ENCODE data around the gene CDH15.

CDH15 gene

DNA sequence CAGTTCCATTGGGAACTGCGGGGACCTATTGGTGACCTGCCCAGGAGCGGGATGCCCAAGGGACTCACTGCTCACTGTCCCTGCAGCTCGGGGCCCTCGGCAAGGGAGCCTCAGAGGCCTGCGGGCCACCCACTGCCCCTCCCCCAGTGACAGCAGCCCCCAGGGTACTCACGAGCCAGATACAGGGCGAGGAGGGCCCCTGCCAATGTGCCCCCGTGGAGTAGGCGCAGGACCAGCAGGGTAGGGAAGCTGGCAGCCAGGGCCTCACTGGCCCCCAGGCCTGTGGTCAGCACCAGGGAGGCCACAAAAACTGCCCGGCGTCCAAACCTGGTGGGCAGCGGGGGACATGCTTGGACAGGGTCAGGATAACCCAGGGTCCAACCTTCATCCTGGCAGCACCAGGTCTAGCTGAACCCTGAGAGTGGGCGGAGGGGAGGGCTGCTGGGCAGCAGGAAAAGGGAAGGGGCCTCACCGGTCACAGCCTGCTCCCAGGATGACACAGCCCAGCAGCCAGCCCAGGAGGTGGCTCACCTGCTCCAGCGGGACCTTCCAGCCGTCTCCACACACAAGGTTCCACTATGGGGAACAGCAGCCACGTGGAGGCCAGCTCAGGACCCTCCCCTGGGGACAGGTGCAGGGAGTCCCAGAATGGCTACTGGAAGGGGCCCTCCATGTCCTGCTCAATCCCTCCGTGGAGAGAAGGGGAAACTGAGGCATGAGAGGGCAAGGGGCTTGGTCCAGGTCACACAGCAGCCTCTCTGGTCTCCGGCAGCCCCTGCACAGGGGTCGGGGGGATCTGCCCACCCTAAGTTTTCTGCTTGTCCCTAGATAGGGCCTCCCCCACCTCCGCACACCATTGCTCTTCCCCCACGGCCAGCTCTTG lies 27.9 kb downstream of the CDH15 start:
- no peak for DNase-seq (ENCODE audit: low read depth)

DNA sequence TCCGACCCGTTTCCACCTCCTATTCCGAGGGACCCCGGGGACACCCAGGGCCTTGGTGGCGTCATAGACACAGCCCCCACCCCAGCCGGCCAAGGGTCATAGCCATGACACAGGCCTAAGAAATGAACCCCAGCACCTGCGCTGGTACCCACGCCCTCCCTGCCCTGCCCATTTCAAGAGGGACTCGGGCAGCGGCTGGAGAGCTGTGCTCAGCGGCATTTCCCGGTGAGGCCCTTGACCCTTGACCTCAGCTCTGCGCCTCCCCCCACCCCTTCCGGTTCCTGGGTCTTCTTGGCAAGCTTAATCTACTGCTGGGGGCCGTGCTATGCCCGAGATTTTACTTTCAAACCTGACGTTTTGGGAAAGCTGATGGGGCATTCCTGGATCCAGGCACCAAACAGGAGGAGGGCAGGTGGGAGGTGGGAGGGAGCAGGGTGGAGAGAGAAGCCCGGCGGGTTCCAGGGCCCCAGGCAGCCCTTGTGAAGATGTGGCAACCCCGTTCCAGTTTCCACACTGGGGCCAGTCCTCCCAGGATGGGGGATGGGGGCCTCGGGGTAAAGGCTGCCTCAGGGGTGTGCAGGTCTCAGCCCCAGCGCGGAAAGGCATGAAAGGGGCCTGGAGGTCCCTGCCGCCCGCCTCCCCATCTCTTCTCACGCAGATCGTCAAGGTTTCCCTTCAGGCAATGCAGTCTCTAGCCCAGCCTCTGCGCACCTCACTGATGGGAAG lies 28.7 kb downstream of the CDH15 start, which contains the start of gene SLC22A31:
TSS of gene SLC22A31 (minus strand) at position 414 of the 726 bp plus-strand sequence. CDS start at position 378, 36 bp downstream.
- peak; percentile 8 for DNase-seq (ENCODE audit: low read depth)

DNA sequence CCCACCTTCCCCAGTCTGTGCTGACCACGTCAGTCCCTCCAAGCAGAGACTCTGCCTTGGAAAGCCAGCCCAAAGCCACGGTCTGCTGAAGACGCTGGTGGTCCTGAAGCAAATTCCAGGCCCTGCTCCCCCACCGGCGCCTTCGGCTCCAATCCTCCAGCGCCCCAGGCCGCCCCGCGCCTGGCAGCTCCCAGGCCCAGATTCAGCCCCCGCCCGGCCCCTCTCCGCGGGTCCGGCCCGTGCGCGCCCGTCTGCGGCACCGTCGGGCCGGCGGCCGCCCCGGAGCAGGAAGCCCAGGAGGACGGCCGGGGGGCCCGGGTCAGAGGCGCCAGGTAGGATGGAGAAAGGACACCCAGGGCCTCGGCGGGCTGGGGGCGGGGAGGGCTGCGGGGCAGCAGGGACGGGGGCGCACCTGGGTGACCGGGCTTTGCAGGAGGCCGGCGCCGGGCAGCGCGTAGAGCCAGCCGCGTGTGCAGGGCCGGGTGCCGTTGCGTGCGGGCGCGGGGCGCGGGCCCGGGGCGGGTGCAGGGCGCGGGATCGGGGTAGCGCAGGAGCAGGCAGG lies 29.4 kb downstream of the CDH15 start:
- DNase-seq (ENCODE audit: low read depth): no peak

DNA sequence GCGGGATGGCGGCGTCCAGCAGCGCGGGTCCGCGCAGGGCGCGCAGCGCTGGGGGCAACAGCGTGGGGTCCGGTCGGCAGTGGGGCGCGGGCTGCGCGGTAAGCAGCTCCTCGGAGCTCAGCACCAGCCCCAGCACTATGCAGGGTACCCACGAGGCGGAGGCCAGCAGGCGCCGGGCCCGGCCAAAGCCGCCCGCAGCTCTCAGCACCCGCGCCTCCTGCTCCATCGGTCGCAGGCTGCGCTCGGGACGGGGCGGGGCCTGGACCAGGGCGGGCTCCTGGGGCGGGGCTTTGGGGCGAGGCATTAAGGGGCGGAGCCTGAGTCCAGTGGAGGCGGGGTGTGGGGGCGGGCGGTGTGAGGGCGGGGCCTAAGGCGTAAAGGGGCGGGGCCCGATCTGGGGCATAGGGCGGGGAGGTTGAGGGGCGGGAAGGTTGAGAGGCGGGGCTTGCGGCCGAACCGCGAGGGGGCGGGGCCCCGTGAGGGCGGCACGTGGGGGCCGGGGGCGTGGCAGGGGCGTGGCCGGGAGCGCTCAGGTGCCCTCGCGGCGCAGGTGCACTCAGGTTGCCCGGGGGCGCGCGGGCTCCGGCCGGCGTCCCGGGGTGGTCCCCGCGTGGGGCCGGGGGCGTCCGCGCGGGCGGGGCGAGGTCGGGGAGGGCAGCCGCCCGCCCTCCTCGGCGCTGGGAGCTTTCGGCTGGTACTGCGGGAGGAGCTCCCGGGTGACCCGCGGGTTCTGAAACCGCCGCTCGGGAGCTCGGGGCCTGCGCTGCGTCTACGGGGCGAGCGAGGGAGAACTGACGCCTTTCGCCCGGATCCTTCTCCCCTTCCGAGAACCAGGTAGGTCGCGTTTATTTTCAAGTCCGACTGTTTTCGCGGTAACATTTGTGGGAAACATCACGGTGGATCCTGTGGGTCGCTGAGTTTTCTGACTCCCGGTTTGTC lies 30.2 kb downstream of the CDH15 start:
- peak; percentile 56 for DNase-seq (ENCODE audit: low read depth)

DNA sequence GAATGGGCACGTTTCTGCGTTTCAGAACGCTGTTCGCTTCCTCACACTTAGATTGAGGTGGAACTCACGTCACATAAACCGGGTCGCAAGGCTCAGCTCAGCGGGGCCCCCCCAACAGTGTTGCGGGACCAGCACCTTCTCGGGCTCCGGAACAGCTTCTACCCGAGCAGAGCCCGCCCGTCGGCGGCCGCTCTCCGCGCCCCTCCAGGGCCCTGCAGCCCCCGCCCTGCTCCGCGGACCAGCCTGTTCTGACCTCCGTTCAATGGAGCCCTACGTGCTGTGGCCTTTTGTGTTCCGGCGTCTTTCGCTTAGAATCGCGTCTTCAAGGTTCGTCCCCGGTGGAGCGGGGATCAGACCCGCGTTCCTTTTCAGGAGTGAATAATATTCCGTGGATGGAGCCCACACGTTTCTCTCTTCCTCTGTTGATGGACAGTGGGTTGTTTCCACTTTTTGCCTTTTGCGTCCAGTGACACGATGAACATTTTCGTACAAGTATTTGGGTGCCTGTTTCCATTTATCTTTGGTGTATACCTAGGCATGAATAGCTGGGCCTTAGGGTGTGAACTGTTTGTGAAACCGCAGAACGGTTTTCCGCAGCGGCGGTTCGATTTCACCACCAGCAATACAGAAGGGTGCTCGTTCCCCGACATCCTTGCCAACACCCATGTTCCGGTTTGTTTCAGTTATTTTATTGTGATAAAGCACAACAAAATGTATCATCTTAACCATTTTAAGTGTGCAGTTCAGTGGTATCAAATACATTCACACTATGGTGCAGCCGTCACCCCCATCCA lies 31.1 kb downstream of the CDH15 start:
- no peak for DNase-seq (ENCODE audit: low read depth)

DNA sequence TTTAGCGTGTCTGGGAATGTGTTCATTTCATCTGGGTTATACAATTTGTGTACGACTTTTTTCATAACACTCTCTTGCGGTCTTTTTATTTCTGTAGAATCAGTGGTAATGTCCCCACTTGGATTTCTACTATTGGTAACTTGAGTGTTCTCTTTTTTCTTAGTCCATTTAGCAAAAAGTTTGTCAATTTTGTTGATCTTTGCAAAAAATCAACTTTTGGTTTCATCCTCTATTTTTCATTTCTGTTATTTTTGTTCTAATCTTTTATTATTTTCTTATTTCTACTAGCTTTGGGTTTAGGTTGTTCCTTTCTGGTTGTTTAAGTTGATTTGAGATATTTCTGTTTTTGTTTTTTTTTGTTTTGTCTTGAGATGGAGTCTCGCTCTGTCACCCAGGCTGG lies 36.4 kb downstream of the CDH15 start:
- no peak for DNase-seq (ENCODE audit: low read depth)

DNA sequence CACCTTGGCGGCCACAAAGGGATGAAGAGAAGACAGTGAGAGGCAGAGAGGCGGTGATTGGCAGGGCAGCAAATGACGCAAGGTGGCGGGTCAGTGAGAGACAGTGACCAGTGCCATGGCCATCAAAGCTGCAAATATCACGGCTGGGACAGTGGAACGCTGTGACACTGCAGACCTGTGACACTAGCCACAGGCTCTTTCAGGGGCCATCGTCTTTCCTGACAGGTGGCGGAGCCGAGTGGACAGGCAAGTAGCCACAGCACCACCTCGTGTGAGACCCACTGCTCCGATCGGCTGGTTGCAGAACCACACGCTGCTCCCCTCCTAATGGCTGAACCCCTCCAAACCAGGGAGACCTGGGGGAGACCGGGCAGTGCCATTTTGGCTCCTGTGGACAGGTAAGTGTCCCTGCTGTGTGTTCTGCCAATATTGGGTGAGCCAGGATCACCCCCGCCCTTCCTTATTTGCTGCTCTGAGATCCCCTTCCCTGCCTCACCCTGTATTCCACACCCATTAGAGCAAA lies 38.0 kb downstream of the CDH15 start:
- DNase-seq (ENCODE audit: low read depth): no peak

DNA sequence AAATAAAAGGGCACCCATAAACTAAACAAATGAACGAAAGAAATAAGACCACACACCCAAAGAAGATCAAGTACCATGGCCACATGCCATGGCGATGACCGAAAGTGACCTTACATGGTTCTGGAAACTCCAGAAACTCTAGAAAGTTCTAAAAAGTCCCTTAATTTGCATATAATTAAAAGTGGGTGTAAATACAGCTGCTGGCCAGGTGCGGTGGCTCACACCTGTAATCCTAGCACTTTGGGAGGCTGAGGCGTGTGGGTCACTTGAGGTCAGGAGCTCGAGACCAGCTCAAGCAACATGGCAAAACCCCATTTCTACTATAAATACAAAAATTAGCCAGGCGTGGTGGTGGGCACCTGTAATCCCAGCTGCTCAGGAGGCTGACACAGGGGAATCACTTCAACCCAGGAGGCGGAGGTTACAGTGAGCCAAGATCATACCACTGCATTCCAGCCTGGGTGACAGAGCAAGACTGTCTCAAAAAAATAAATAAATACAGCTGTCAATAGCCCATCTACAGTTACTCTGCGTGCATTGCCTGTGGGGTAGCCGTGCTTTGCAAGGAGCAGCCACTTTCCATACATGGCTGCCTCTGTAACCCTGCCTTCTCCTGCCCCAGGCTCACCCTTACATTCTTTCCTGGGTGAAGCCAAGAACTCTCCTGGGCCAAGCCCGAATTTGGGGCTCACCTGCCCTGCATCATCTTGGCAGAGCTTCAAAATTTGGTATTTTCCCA lies 38.8 kb downstream of the CDH15 start:
- DNase-seq (ENCODE audit: low read depth): no peak

DNA sequence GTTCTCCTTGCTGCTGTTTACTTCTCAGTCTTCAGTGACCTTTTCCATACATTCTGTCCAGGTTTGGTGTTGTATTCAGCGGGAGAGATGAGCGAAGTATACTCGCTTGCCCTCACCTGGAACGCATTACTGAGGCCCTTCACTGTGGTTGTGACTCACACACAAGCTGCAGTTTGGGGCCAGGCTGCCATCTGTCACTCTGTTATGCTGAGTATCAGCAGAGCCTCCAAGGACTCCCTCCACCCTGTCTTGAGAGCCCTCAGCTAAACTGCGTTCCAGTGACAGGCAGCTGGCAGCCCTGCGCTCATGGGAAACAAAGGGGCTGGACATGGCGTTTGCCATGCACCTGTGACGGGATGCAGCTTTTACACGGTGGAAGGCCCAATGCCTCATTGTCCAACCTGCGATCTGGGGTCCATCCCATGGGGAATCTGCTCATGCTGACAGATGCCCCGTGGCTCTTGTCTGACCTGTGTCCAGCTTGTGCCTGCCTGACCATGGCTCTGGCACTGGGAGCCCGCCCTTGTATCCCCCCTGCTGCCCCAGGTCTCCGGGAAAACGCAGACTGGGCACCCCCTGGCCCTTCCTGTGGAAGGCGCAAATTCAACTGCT lies 39.5 kb downstream of the CDH15 start:
- peak; percentile 30 for DNase-seq (ENCODE audit: low read depth)

DNA sequence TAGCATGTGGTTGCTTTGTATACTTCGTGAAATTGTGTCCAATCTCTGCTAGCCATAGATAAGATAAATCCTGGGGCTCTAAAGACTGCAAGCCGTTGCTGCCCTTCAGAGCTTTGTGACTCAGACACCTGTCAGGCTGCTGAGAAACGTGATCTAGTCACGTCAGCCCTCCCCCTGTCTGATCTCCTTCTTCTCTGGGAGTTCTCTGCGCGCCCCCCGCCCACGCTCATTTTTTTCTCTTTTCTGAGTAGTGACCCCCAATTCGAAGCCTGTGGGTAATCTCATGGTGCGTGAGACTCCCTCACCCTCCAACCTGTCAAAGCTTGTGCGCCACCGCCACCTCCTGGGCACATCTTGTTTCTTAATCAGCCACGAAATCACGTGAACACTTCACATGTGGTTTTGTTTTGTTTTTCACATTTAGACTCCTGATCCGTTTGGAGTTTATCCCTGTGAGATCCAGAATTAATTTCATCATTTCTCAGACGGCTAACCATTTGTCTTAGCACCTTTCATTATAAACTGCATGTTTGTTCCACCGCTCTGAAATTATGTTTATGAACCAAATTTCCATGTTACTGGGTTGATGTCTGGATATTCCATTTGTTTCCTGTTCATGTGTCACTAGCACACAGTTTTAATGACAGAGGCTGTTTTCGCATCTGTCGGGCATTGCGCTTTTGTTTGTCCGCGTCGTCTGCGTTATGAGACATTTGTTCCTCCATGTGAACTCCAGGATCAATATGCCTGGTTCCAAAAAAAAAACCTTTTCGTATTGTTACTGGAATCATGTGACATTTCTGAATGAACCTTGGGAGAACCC lies 45.0 kb downstream of the CDH15 start:
- peak; percentile 85 for DNase-seq (ENCODE audit: low read depth)

DNA sequence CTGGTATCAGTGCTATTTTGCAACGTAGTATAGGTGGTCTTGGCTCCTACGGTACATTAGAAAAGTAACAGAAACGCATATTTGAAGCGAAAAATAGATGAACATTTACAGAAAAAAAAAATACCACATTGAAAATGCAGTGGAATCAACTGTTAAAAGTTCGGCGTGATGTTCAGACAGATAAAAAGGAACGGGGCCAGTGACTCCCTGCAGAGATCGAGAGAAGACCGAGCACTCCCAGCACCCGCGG lies 45.5 kb downstream of the CDH15 start:
- DNase-seq (ENCODE audit: low read depth): no peak

DNA sequence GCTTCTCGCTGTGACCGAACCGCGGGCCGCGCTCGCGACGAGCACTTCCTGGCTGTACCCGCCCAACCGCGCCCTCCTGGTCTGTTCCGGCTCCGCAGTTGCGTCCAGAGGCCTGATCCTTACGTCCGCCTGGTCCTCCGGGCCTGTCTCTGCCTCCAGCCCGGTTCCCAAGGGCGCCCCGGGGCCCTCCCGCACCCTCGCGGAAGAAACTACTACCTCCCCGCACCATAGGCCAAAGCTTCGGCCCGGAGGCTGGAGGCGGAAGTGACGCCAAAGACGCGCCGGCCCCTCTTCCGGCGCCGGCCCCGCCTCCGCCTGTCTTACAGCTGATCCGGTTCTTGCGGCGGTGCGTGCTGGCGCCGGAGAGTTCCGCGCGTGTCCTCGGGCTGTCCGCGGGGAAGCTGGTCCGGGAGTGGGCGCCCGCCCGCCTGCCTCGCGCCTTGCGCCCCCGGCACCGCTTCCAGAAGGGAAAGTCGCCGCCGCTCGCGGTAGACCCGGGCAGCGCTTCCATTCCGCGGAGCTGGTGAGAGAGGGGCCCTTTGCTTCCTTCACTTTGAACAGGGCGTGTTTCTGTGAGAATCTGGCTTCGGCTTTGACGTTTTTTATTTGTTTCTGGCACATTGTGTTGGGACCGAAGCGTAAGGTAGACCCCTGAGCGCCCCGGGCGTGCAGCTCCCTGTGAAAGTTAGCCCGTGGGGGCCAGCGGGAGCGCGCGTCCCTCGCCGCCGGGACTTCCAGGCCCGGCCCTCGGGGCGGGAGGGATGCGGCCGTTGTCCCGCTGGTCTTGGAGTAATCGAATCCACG lies 46.0 kb downstream of the CDH15 start, which contains the start of gene ZNF778:
TSS of gene ZNF778 (plus strand) at position 316 of the 804 bp plus-strand sequence. CDS start 3,425 bp downstream, outside the sequence.
- DNase-seq (ENCODE audit: low read depth): peak; percentile 88

DNA sequence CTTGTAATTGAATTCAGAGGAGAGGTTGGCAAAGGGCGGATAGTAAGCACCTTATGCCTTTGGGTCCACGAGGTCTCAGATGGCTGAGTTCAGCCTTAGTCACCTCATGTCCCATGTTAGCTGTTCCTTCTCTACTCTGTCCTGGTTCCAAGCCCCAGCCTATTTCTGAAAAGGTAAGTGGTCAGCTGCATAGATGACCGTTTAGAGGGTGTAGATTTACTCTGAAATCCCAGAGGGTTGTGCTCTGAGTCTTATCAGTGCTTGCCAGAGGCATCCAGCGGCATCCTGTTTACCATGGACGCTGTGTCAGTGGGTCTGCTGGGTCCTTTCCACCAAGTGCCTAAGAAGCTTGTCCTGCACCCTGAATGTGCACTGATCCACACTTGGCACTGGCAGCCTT lies 47.8 kb downstream of the CDH15 start:
- no peak for DNase-seq (ENCODE audit: low read depth)

DNA sequence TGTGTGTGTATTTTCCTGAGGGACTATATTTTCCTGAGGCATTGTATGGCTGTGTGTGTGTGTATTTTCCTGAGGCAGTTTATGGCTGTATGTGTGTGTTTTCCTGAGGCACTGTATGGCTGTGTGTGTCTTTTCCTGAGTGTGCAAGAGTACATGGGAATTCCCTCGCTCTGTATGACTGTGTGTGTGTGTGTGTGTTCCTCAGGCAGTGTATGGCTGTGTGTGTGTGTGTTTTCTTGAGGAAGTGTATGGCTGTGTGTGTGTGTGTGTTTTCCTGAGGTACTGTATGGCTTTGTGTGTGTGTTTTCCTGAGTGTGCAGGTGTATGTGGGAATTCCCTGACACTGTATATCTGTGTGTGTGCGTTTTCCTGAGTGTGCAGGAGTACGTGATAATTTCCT lies 50.1 kb downstream of the CDH15 start:
- no peak for DNase-seq (ENCODE audit: low read depth)

DNA sequence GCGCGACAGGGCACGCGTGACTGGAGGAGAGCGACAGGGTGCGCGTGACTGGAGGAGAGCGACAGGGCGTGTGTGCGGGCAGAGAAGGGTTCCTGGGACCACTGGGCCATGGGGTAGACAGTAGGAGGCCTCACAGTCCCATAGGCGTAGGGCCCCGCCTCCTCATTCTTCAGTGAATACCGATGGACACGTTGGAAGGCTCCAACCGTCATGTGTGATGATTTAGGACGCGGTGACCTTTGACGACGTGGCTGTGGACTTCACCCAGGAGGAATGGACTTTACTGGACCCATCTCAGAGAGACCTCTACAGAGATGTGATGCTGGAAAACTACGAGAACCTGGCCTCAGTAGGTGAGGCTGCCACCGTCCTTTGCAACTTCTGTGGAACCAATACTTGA lies 51.4 kb downstream of the CDH15 start:
- no peak for DNase-seq (ENCODE audit: low read depth)

DNA sequence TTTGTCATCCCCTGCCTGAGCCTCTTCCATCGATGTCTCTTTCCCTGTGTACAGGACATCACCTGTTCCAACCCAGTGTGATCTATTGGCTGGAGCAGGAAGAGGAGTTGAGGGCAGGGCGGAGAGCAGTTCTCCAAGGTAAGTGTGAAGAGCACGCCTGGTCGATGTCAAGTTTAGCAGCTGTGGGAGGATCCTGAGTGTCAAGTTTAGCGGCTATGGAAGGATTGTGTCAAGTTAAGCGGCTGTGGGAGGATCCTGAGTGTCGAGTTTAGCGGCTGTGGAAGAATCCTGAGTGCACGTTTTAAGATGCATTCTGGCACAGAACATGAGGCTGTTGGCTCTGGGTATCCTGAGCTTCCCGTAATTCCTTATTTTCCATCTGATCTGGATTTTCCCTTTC lies 53.1 kb downstream of the CDH15 start:
- DNase-seq (ENCODE audit: low read depth): no peak

DNA sequence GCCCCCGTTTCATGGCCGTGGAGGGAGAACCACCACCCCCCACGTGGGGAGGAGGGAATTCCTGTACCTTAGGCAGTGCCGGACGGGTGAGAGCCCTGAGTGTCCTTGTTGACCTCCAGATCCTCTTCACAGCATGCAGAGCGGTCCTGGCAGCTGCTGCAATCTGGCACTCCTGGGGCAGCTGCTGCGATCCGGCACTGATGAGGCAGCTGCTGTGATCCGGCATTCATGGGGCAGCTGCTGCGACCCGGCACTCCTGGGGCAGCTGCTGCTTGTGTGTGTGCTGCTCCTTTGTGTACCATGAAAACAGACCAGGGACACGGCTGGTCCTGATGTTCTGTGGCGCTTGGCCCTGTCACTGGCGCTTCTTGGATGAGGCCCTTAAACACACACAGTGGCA lies 58.7 kb downstream of the CDH15 start:
- no peak for DNase-seq (ENCODE audit: low read depth)

DNA sequence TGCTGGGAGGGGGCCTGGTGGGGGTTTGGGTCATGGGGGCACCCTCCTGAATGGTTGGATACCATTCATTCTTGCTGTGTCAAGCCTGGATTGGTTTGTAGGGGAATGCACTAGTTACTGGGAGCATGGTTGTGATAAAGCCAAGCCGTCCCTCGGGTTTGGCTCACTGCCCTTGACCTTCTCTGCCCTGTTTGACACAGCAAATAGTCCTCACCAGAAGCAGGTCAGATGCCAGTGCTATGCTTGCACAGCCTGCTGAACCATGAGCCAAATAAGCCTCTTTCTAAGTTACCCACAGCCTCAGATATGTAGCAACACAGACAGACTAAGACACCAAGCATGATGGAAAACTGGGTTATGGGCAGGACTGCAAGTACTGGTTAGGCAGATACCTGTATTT lies 60.6 kb downstream of the CDH15 start:
- DNase-seq (ENCODE audit: low read depth): no peak
